ENCODE data around the gene MRPS21. TPM values are rescaled to one million over a fixed set of nuclear protein-coding genes. Genes with fewer than 3 reads are reported as not detected.

Gene MRPS21
- total and polyA plus RNA-seq, 4 donors: 15.0 to 56.5 (median 22.9) TPM

DNA sequence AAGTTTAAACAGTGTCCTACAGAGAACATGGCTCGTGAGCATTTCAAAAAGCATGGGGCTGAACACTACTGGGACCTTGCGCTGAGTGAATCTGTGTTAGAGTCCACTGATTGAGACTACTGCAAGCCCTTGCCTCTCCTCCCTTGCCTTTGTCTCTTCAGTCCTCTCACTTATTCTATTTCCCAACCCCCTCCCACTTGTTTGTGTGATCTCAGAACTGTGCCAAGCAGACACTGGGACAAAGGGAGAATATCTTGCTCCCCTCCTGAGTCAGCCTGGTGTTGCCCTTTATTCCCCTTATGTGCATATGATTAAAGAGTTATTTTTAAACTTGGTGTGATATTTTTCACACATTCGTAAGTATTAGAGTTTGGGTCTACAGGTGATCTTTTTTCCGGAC is 59.2 kb downstream of the MRPS21 start:
- Histone ChIP-seq H3K36me3 (ENCODE audit: control insufficient read depth in 4 of 4, insufficient read depth in 3 of 4, low read depth in 1 of 4, low read length in 3 of 4) (peaks cover 11 to 48% (median 27%) of the 10 kb centered on the region in 4 donors), H3K27ac (ENCODE audit: low read depth in 1 of 2, low read length in 2 of 2) (no peak overlapping the region), H3K9ac (ENCODE audit: low read depth in 1 of 2, low read length in 2 of 2) (no peak overlapping the region), H3K27me3 (ENCODE audit: control insufficient read depth in 4 of 4, insufficient read depth in 4 of 4, low read length in 3 of 4) (no peaks in the 10 kb centered on the region), H3K9me3 (ENCODE audit: control insufficient read depth in 4 of 4, low read length in 3 of 4) (no peaks in the 10 kb centered on the region), H3K4me3 (ENCODE audit: low read depth in 1 of 3, low read length in 3 of 3) (no peak overlapping the region), H3K4me1 (ENCODE audit: control insufficient read depth in 4 of 4, insufficient read depth in 4 of 4, low read length in 3 of 4) (no peaks in the 10 kb centered on the region)
- 99% methylated on average over 4 of the region's 4 CpGs for WGBS
- no peak for TF ChIP-seq JUND (IDR thresholded peaks at IDR 0.05)
- no peak for TF ChIP-seq RAD21 (IDR thresholded peaks at IDR 0.05)
- TF ChIP-seq EGR1 (IDR thresholded peaks at IDR 0.05; ENCODE audit: low read depth in 2 of 2): no peak
- TF ChIP-seq SP1 (IDR thresholded peaks at IDR 0.05): no peak
- DNase-seq (ENCODE audit: low spot score): no peak

Other genes starting within 250 kb of the MRPS21 start
- gene VPS45, start 226.1 kb upstream of the MRPS21 start, total RNA-seq: 10 to 100 TPM; 12.1 to 24.2 TPM
- gene VPS45, start 226.1 kb upstream of the MRPS21 start, polyA plus RNA-seq: 10 to 100 TPM in 1 of 2 donors, 1 to 10 TPM in 1; 7.7 to 16.2 TPM
- 1 to 10 TPM; 5.8 to 8.8 TPM for gene PLEKHO1, start 143.9 kb upstream of the MRPS21 start, total RNA-seq
- 1 to 10 TPM; 3.5 to 6.3 TPM for gene PLEKHO1, start 143.9 kb upstream of the MRPS21 start, polyA plus RNA-seq
- 10 to 100 TPM in 1 of 2 donors, 1 to 10 TPM in 1; 8.8 to 40.6 TPM for gene ANP32E, start 57.7 kb upstream of the MRPS21 start, total RNA-seq
- gene ANP32E, start 57.7 kb upstream of the MRPS21 start, polyA plus RNA-seq: 10 to 100 TPM; 10.5 to 41.5 TPM
- 1 to 10 TPM in 1 of 2 donors, under 1 TPM in 1; 0.42 to 2.7 TPM for gene CA14, start 36.1 kb upstream of the MRPS21 start, total RNA-seq
- 1 to 10 TPM in 1 of 2 donors, under 1 TPM in 1; 0.22 to 2.0 TPM for gene CA14, start 36.1 kb upstream of the MRPS21 start, polyA plus RNA-seq
- gene APH1A, start 24.8 kb upstream of the MRPS21 start, total RNA-seq: 10 to 100 TPM; 48.9 to 65.3 TPM
- gene APH1A, start 24.8 kb upstream of the MRPS21 start, polyA plus RNA-seq: 10 to 100 TPM; 25.1 to 93.6 TPM
- 10 to 100 TPM in 1 of 2 donors, 1 to 10 TPM in 1; 2.3 to 10.8 TPM for gene C1orf54, start 21.1 kb upstream of the MRPS21 start, total RNA-seq
- 1 to 10 TPM; 3.3 to 5.6 TPM for gene C1orf54, start 21.1 kb upstream of the MRPS21 start, polyA plus RNA-seq
- 1 to 10 TPM in 1 of 2 donors, under 1 TPM in 1; 0.51 to 1.8 TPM for gene CIART, start 11.3 kb upstream of the MRPS21 start, total RNA-seq
- gene CIART, start 11.3 kb upstream of the MRPS21 start, polyA plus RNA-seq: 1 to 10 TPM; 2.0 to 7.1 TPM
- 10 to 100 TPM; 16.7 to 32.8 TPM for gene PRPF3, start 27.7 kb downstream of the MRPS21 start, total RNA-seq
- gene PRPF3, start 27.7 kb downstream of the MRPS21 start, polyA plus RNA-seq: 10 to 100 TPM in 1 of 2 donors, 1 to 10 TPM in 1; 9.9 to 14.9 TPM
- 1 to 10 TPM; 8.8 to 9.7 TPM for gene RPRD2, start 70.3 kb downstream of the MRPS21 start, total RNA-seq
- gene RPRD2, start 70.3 kb downstream of the MRPS21 start, polyA plus RNA-seq: 1 to 10 TPM; 5.4 to 7.2 TPM
- 10 to 100 TPM; 16.5 to 20.8 TPM for gene TARS2, start 193.6 kb downstream of the MRPS21 start, total RNA-seq
- gene TARS2, start 193.6 kb downstream of the MRPS21 start, polyA plus RNA-seq: 10 to 100 TPM; 10.9 to 20.7 TPM
- gene ECM1, start 214.2 kb downstream of the MRPS21 start, total RNA-seq: 1 to 10 TPM; 5.1 to 8.1 TPM
- 10 to 100 TPM; 17.0 to 22.5 TPM for gene ECM1, start 214.2 kb downstream of the MRPS21 start, polyA plus RNA-seq
- gene FALEC, start 221.9 kb downstream of the MRPS21 start, total RNA-seq: not detected
- gene FALEC, start 221.9 kb downstream of the MRPS21 start, polyA plus RNA-seq: not detected